GM12878 (cell line): Measurements from ENCODE around the gene PREX1. TPM values are rescaled to one million over a fixed set of nuclear protein-coding genes. Genes with fewer than 3 reads are reported as not detected.

Experiments used
- ATAC-seq: fragments of 200-7000 bp; cut with Tn5 transposase; 3 replicates; pipeline ENCODE4 v1.9.1; 2020; ENCODE audit warnings: mild to moderate bottlenecking, moderate library complexity
- BruUV-seq: library from RNA; stranded (reverse); fragments of 400-500 nt; replicated peaks from 2 replicates; lab custom pipeline; 2021; lab: Mats Ljungman, UMichigan
- CTCF ChIA-PET: fragments of 300-600 bp; sonication (Branson Sonifier 250); formaldehyde crosslinking; extraction: SDS; loops from one replicate; lab custom pipeline; 2021; ENCODE audit warnings: inconsistent platforms; lab: Yijun Ruan, JAX
- POLR2A ChIA-PET: fragments of 350-600 bp; formaldehyde crosslinking; extraction: SDS; loops from one replicate; lab custom pipeline; 2021; ENCODE audit warnings: inconsistent platforms; lab: Charles Lee
- RAD21 ChIA-PET: fragments of 300-600 bp; sonication (Branson Sonifier 250); formaldehyde crosslinking; loops from one replicate; lab custom pipeline; 2023; ENCODE audit warnings: antibody characterized with exemption; ENCODE audit not compliant: unreplicated experiment; lab: Charles Lee
- SMC1A ChIA-PET: fragments of 300-600 bp; sonication (Branson Sonifier 250); formaldehyde crosslinking; loops from one replicate; lab custom pipeline; 2023; ENCODE audit not compliant: unreplicated experiment, uncharacterized antibody; lab: Charles Lee
- DNase-seq: peaks from one replicate; pipeline ENCODE4 v3.0.0-alpha.2; 2011; ENCODE audit warnings: low read depth, low spot score
- FAIRE-seq: peaks from 3 replicates; lab custom pipeline; 2011; peaks lifted over from hg19 to GRCh38; lab: Jason Lieb, UNC
- H2AFZ ChIP-seq: 2 replicates; pipeline ENCODE4 v1.6.0; 2011; ENCODE audit warnings: low read depth, low read length, control low read depth; ENCODE audit not compliant: control insufficient read depth
- H3K27ac ChIP-seq: 2 replicates; pipeline ENCODE4 v1.5.1; 2011; ENCODE audit warnings: control low read depth; ENCODE audit not compliant: control insufficient read depth, insufficient read depth
- H3K27me3 ChIP-seq, 2 experiments: replicated peaks in 1 of 2; 2 replicates each; pipeline versions ENCODE4 v1.6.0 to v1.6.1; 2011; ENCODE audit warnings: low read length in 1 of 2; ENCODE audit not compliant: control insufficient read depth in 2 of 2, insufficient read depth in 2 of 2
- H3K36me3 ChIP-seq, 2 experiments: 2 replicates each; pipeline ENCODE4 v1.5.1; 2011; ENCODE audit warnings: low read length in 1 of 2; ENCODE audit not compliant: control insufficient read depth in 2 of 2, insufficient read depth in 2 of 2
- H3K4me1 ChIP-seq: 2 replicates; pipeline ENCODE4 v1.6.1; 2011; ENCODE audit warnings: mild to moderate bottlenecking, low read length, moderate library complexity, mixed read lengths; ENCODE audit not compliant: control insufficient read depth, insufficient read depth
- H3K4me2 ChIP-seq: 2 replicates; pipeline ENCODE4 v1.6.0; 2011; ENCODE audit warnings: control low read depth; ENCODE audit not compliant: control insufficient read depth, insufficient read depth
- H3K4me3 ChIP-seq: fragments of 200-600 bp; sonication (generic); 2 replicates; pipeline ENCODE4 v1.5.1; 2016
- H3K79me2 ChIP-seq: 2 replicates; pipeline ENCODE4 v1.6.0; 2011; ENCODE audit warnings: low read length; ENCODE audit not compliant: control insufficient read depth, insufficient read depth
- H3K9ac ChIP-seq: 2 replicates; pipeline ENCODE4 v1.8.0; 2011; ENCODE audit warnings: low read length, control low read depth, mixed read lengths; ENCODE audit not compliant: control insufficient read depth, insufficient read depth
- H3K9me3 ChIP-seq: replicated peaks from 3 replicates; pipeline ENCODE4 v1.5.1; 2011; ENCODE audit warnings: mild to moderate bottlenecking, low read length; ENCODE audit not compliant: control insufficient read depth, insufficient read depth
- H4K20me1 ChIP-seq: 2 replicates; pipeline ENCODE4 v1.6.0; 2011; ENCODE audit not compliant: control insufficient read depth, insufficient read depth
- ASH2L ChIP-seq: fragments of 300-600, 200-600 bp; sonication (generic); IDR thresholded peaks from 2 replicates; pipeline ENCODE4 v1.6.1; 2017; ENCODE audit warnings: low read depth, mild to moderate bottlenecking, borderline replicate concordance
- BHLHE40 ChIP-seq, 2 experiments: fragments of 450-650 bp in 1 of 2; IDR thresholded peaks; 2 replicates each; pipeline ENCODE4 v1.6.1; 2011 to 2017; ENCODE audit warnings: low read depth in 2 of 2, borderline replicate concordance in 1 of 2, improper control_type of control experiment in 1 of 2, low read length in 1 of 2, mild to moderate bottlenecking in 1 of 2
- EGR1 ChIP-seq, 2 experiments: IDR thresholded peaks; 1 replicate in 1 of 2; 2 replicates in 1 of 2; pipeline ENCODE4 v1.6.1; 2011 to 2012; ENCODE audit warnings: low read depth in 2 of 2, low read length in 2 of 2, borderline replicate concordance in 1 of 2, mild to moderate bottlenecking in 1 of 2, moderate library complexity in 1 of 2
- EP300 ChIP-seq, 2 experiments: fragments of 150-350 bp in 1 of 2; IDR thresholded peaks; 2 replicates each; pipeline ENCODE4 v1.6.1; 2011 to 2012; ENCODE audit warnings: low read depth in 2 of 2, low read length in 2 of 2, borderline replicate concordance in 1 of 2, improper control_type of control experiment in 1 of 2, inconsistent platforms in 1 of 2; ENCODE audit not compliant: control insufficient read depth in 1 of 2
- KDM1A ChIP-seq: fragments of 200-600 bp; sonication (generic); IDR thresholded peaks from 2 replicates; pipeline ENCODE4 v1.6.1; 2016; ENCODE audit warnings: borderline replicate concordance
- LARP7 ChIP-seq: fragments of 450-650 bp; IDR thresholded peaks from 2 replicates; pipeline ENCODE4 v1.6.1; 2017; ENCODE audit warnings: mild to moderate bottlenecking
- MEF2A ChIP-seq: IDR thresholded peaks from 2 replicates; pipeline ENCODE4 v1.6.1; 2011; ENCODE audit warnings: low read depth, mild to moderate bottlenecking, low read length, moderate library complexity; ENCODE audit not compliant: insufficient read depth
- RCOR1 ChIP-seq: conservative IDR thresholded peaks from 2 replicates; pipeline ENCODE4 v1.6.1; 2012; ENCODE audit warnings: low read depth, low read length, improper control_type of control experiment
- SIX5 ChIP-seq: IDR thresholded peaks from 2 replicates; pipeline ENCODE4 v1.6.1; 2011; ENCODE audit warnings: mild to moderate bottlenecking, low read depth, low read length, moderate library complexity; ENCODE audit not compliant: severe bottlenecking
- SMAD1 ChIP-seq: fragments of 450-650 bp; IDR thresholded peaks from 2 replicates; pipeline ENCODE4 v1.6.1; 2018; ENCODE audit warnings: mild to moderate bottlenecking, low read depth; ENCODE audit not compliant: partially characterized antibody
- TARDBP ChIP-seq: IDR thresholded peaks from 2 replicates; pipeline ENCODE4 v1.6.1; 2016; ENCODE audit warnings: borderline replicate concordance
- TCF12 ChIP-seq: IDR thresholded peaks from 2 replicates; pipeline ENCODE4 v1.6.1; 2011; ENCODE audit warnings: low read depth, mild to moderate bottlenecking, low read length
- ZNF207 ChIP-seq: fragments of 450-650 bp; IDR thresholded peaks from 2 replicates; pipeline ENCODE4 v1.6.1; 2014; ENCODE audit warnings: antibody characterized with exemption, mild to moderate bottlenecking, borderline replicate concordance
- WGBS: methylation state at CpG from one replicate; pipeline ENCODE4 v1.1.6; 2016; ENCODE audit warnings: low lambda C conversion rate; ENCODE audit not compliant: insufficient replicate concordance, insufficient coverage; ENCODE audit errors: missing lambda C conversion rate; 5-methylcytosine and 5-hydroxymethylcytosine counted together
- in situ Hi-C: fragments of 300-500 bp; cut with MboI; formaldehyde crosslinking; loops from 9 replicates; pipeline ENCODE4 v1.14.3; 2018; ENCODE audit warnings: mixed read lengths
- intact Hi-C: fragments of 100-400 bp; cut with micrococcal nuclease; formaldehyde crosslinking; loops from one replicate; pipeline ENCODE4 v1.14.2; 2022; ENCODE audit not compliant: unreplicated experiment
- polyA plus RNA-seq, 11 experiments: library from polyadenylated mRNA; depleted of rRNA in 4 of 11; unstranded in 6 of 11; stranded (reverse) in 5 of 11; fragments of >200 nt; fragmentation: Nextera tagmentation in 4 of 11; fragmentation: Illumina TruSeq in 1 of 11; extraction: Ambion mirVana in 4 of 11; extraction: Trizol in 1 of 11; gene quantifications; 1 replicate in 1 of 11; 2 replicates in 10 of 11; pipeline versions ENCODE4 v1.2.1 to v1.2.3, GENCODE V29; 2011 to 2016; ENCODE audit warnings: inconsistent platforms in 2 of 11, missing spikeins in 2 of 11, low read depth in 1 of 11
- total RNA-seq, 4 experiments: library from RNA; depleted of rRNA in 3 of 4; stranded (reverse); fragments of >200 nt in 3 of 4; fragmentation: Illumina TruSeq in 1 of 4; extraction: Trizol in 1 of 4; gene quantifications; 2 replicates each; pipeline versions ENCODE4 v1.2.1 to v1.2.3, GENCODE V29; 2013 to 2021
- TF ChIP-seq, protein P1 (sequence below): fragments of 450-650 bp; IDR thresholded peaks from 2 replicates; pipeline ENCODE4 v1.6.1; 2017; ENCODE audit warnings: borderline replicate concordance
- TF ChIP-seq, protein P2 (sequence below): fragments of 450-650 bp; conservative IDR thresholded peaks from 2 replicates; pipeline ENCODE4 v1.6.1; 2017; ENCODE audit warnings: mild to moderate bottlenecking, moderate library complexity
- TF ChIP-seq, protein P3 (sequence below): fragments of 450-650 bp; IDR thresholded peaks from 2 replicates; pipeline ENCODE4 v1.6.1; 2017; ENCODE audit warnings: mild to moderate bottlenecking, low read depth, inconsistent platforms; ENCODE audit not compliant: poor library complexity, severe bottlenecking

Gene PREX1
- total and polyA plus RNA-seq, 10 of the 15 experiments (the other 5 are each of a cell fraction or from before 2014, with no cell fraction given) = 2.6 to 114 (median 38.9) TPM

DNA sequence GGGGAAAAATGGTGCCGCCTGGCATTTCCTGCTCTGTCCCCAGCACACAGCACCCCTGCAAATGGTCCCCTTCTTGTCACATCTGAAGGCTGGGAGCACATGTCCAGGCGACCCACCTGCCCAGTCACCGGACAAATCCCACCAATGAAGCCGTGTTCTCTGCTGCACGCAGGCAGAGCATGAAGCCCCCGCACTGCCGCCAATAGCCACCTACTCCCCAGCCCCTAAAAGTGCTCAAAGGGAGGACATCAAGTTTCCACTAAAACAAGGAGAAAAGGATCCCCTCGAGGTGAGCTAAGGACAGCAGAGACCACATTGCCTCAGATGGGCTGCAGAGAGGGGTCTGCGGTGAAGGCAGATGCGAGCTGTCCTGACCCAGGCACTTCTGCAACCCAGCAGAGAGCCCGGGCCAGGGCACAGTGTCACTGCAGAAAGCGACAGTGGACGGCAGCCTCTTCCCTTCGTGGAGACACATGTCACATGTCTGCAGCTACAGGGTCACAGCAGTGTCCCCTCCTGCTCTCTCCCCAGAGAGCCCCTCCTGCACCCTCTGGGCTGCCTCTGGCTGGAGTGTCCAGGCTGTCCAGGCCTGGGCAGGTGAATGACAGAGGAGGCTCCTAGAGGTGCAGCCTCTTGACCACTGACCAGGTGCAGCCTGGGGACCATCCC is 221.5 kb downstream of the PREX1 start:
- no peak for DNase-seq
- TF ChIP-seq, protein P1, sequence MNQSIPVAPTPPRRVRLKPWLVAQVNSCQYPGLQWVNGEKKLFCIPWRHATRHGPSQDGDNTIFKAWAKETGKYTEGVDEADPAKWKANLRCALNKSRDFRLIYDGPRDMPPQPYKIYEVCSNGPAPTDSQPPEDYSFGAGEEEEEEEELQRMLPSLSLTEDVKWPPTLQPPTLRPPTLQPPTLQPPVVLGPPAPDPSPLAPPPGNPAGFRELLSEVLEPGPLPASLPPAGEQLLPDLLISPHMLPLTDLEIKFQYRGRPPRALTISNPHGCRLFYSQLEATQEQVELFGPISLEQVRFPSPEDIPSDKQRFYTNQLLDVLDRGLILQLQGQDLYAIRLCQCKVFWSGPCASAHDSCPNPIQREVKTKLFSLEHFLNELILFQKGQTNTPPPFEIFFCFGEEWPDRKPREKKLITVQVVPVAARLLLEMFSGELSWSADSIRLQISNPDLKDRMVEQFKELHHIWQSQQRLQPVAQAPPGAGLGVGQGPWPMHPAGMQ = no peak
- TF ChIP-seq ASH2L = no peak
- TF ChIP-seq EP300 (IDR thresholded peaks at IDR 0.05; ENCODE audit: borderline replicate concordance in 1 of 2, control insufficient read depth in 1 of 2, low read depth in 2 of 2, low read length in 2 of 2) = no peak
- no peak for TF ChIP-seq TARDBP
- TF ChIP-seq LARP7 = no peak
- no peak for TF ChIP-seq TCF12
- TF ChIP-seq BHLHE40 (IDR thresholded peaks at IDR 0.05; ENCODE audit: borderline replicate concordance in 1 of 2, low read depth in 2 of 2, low read length in 1 of 2) = no peak
- TF ChIP-seq, protein P2, sequence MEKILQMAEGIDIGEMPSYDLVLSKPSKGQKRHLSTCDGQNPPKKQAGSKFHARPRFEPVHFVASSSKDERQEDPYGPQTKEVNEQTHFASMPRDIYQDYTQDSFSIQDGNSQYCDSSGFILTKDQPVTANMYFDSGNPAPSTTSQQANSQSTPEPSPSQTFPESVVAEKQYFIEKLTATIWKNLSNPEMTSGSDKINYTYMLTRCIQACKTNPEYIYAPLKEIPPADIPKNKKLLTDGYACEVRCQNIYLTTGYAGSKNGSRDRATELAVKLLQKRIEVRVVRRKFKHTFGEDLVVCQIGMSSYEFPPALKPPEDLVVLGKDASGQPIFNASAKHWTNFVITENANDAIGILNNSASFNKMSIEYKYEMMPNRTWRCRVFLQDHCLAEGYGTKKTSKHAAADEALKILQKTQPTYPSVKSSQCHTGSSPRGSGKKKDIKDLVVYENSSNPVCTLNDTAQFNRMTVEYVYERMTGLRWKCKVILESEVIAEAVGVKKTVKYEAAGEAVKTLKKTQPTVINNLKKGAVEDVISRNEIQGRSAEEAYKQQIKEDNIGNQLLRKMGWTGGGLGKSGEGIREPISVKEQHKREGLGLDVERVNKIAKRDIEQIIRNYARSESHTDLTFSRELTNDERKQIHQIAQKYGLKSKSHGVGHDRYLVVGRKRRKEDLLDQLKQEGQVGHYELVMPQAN = no peak
- no peak for TF ChIP-seq RCOR1
- TF ChIP-seq, protein P3, sequence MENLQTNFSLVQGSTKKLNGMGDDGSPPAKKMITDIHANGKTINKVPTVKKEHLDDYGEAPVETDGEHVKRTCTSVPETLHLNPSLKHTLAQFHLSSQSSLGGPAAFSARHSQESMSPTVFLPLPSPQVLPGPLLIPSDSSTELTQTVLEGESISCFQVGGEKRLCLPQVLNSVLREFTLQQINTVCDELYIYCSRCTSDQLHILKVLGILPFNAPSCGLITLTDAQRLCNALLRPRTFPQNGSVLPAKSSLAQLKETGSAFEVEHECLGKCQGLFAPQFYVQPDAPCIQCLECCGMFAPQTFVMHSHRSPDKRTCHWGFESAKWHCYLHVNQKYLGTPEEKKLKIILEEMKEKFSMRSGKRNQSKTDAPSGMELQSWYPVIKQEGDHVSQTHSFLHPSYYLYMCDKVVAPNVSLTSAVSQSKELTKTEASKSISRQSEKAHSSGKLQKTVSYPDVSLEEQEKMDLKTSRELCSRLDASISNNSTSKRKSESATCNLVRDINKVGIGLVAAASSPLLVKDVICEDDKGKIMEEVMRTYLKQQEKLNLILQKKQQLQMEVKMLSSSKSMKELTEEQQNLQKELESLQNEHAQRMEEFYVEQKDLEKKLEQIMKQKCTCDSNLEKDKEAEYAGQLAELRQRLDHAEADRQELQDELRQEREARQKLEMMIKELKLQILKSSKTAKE = no peak
- no peak for TF ChIP-seq MEF2A
- no peak for TF ChIP-seq ZNF207
- no peak for TF ChIP-seq KDM1A
- no peak for TF ChIP-seq SIX5
- no peak for TF ChIP-seq EGR1 (IDR thresholded peaks at IDR 0.05; ENCODE audit: borderline replicate concordance in 1 of 2, low read depth in 2 of 2, low read length in 2 of 2)
- no peak for TF ChIP-seq SMAD1

More for the DNA sequence above, 221.5 kb downstream of the PREX1 start:
- no peaks in the 10 kb centered on the region for H4K20me1 ChIP-seq
- ChIA-PET RAD21 (no interaction called here), CTCF (interaction anchor here (2.4 kb wide), 1 partner anchor 14 kb away, joined by 9 read pairs; no protein-coding TSS in a partner anchor), SMC1A (no interaction called here), POLR2A (interaction anchor here (0.6 kb wide), 1 partner anchor 252 kb away, joined by 3 read pairs; no protein-coding TSS in a partner anchor)
- in situ Hi-C loops = no loop called here
- H3K79me2 ChIP-seq = no peaks in the 10 kb centered on the region
- H3K9me3 ChIP-seq = no peaks in the 10 kb centered on the region; the same call in 2 of the 3 replicates
- no TSS peak for BruUV-seq
- no peaks in the 10 kb centered on the region; a peak in 1 of 4 replicates for H3K36me3 ChIP-seq
- H3K4me1 ChIP-seq = peaks cover 18% of the 10 kb centered on the region
- ATAC-seq = no peak
- intact Hi-C loops = no loop called here
- 48% methylated on average over 11 of the region's 14 CpGs for WGBS
- H2AFZ ChIP-seq = no peak overlapping the region
- H3K4me2 ChIP-seq = no peak overlapping the region
- H3K27ac ChIP-seq = no peak overlapping the region
- no peak overlapping the region for H3K9ac ChIP-seq
- no peak for FAIRE-seq
- no peaks in the 10 kb centered on the region for H3K27me3 ChIP-seq
- no peak overlapping the region for H3K4me3 ChIP-seq
